PC-3 (cell line): Measurements from ENCODE around the gene TMEM185B. TPM values are rescaled to one million over a fixed set of nuclear protein-coding genes. Genes with fewer than 3 reads are reported as not detected.
"Not testable (repeated sequence)": the region's sequence is repeated elsewhere in the genome, so short reads cannot be mapped to it uniquely, and the experiment has no call there.

Source experiments
- ATAC-seq: fragments of 200-7000 bp; cut with Tn5 transposase; 2 replicates; pipeline ENCODE4 v1.9.1; 2020; ENCODE audit warnings: mild to moderate bottlenecking, moderate library complexity
- BruUV-seq: library from RNA; stranded (reverse); fragments of 400-500 nt; replicated peaks from 2 replicates; lab custom pipeline; 2021; lab: Mats Ljungman, UMichigan
- CTCF ChIA-PET: fragments of 300-600 bp; sonication (Branson Sonifier 250); formaldehyde crosslinking; loops from one replicate; lab custom pipeline; 2022; ENCODE audit warnings: antibody characterized with exemption; lab: Charles Lee
- POLR2A ChIA-PET: fragments of 300-600 bp; sonication (Branson Sonifier 250); formaldehyde crosslinking; loops from one replicate; lab custom pipeline; 2022; ENCODE audit warnings: antibody characterized with exemption; ENCODE audit not compliant: unreplicated experiment; lab: Charles Lee
- DNase-seq: peaks from one replicate; pipeline ENCODE4 v3.0.0-alpha.2; 2015
- H2AFZ ChIP-seq: fragments of 300-600 bp; sonication (generic); 2 replicates; pipeline ENCODE4 v1.6.0; 2016; ENCODE audit warnings: antibody characterized with exemption, low read length
- H3F3A ChIP-seq: fragments of 300-600 bp; sonication (generic); one replicate; pipeline ENCODE4 v1.6.0; 2017; ENCODE audit warnings: antibody characterized with exemption, low read length, control low read depth, mild to moderate bottlenecking; ENCODE audit not compliant: unreplicated experiment
- H3K27ac ChIP-seq: fragments of 300-600 bp; sonication (generic); 2 replicates; pipeline ENCODE4 v1.5.1; 2016; ENCODE audit warnings: mild to moderate bottlenecking, low read length
- H3K27me3 ChIP-seq: fragments of 300-600 bp; sonication (generic); 2 replicates; pipeline ENCODE4 v1.6.1; 2016; ENCODE audit warnings: low read length, mixed read lengths
- H3K36me3 ChIP-seq: fragments of 300-600 bp; sonication (generic); 2 replicates; pipeline ENCODE4 v1.6.1; 2016; ENCODE audit warnings: low read depth, mixed run types, low read length, mixed read lengths
- H3K4me1 ChIP-seq: fragments of 300-600 bp; sonication (generic); 2 replicates; pipeline ENCODE4 v1.5.1; 2016; ENCODE audit warnings: low read length; ENCODE audit not compliant: insufficient read depth
- H3K4me2 ChIP-seq: fragments of 300-600 bp; sonication (generic); 2 replicates; pipeline ENCODE4 v1.6.0; 2016; ENCODE audit warnings: low read length
- H3K4me3 ChIP-seq: fragments of 300-600 bp; sonication (generic); 2 replicates; pipeline ENCODE4 v1.5.1; 2016; ENCODE audit warnings: mild to moderate bottlenecking, low read length, mixed read lengths
- H3K79me2 ChIP-seq: fragments of 300-600 bp; sonication (generic); 2 replicates; pipeline ENCODE4 v1.6.1; 2017; ENCODE audit warnings: low read length, mixed read lengths
- H3K9ac ChIP-seq: fragments of 300-600 bp; sonication (generic); 2 replicates; pipeline ENCODE4 v1.6.0; 2016; ENCODE audit warnings: mild to moderate bottlenecking, low read length
- H3K9me2 ChIP-seq: fragments of 300-600 bp; sonication (generic); replicated peaks from 2 replicates; pipeline ENCODE4 v1.6.1; 2016; ENCODE audit warnings: mixed run types, low read length, mixed read lengths
- H3K9me3 ChIP-seq: fragments of 300-600 bp; sonication (generic); 2 replicates; pipeline ENCODE4 v1.6.1; 2016; ENCODE audit warnings: low read length, mixed read lengths
- H4K20me1 ChIP-seq: fragments of 300-600 bp; sonication (generic); 2 replicates; pipeline ENCODE4 v1.6.1; 2016; ENCODE audit warnings: low read length, mixed read lengths
- EZH2 ChIP-seq: fragments of 300-600 bp; sonication (generic); IDR thresholded peaks from one replicate; pipeline ENCODE4 v1.6.1; 2017; ENCODE audit warnings: antibody characterized with exemption, mild to moderate bottlenecking, low read length; ENCODE audit not compliant: unreplicated experiment
- EZH2phosphoT487 ChIP-seq: fragments of 300-600 bp; sonication (generic); IDR thresholded peaks from 2 replicates; pipeline ENCODE4 v1.6.1; 2018; ENCODE audit warnings: mild to moderate bottlenecking, antibody characterized with exemption, low read length, borderline replicate concordance
- intact Hi-C: fragments of 100-400 bp; cut with micrococcal nuclease; formaldehyde crosslinking; loops from 2 replicates; pipeline ENCODE4 v1.9.0; 2023
- total RNA-seq: library from RNA; depleted of rRNA; stranded (reverse); fragments of >200 nt; gene quantifications from 2 replicates; pipeline ENCODE4 v1.2.3, GENCODE V29; 2014
- TF ChIP-seq, protein P1 (sequence below): fragments of 300-600 bp; sonication (generic); conservative IDR thresholded peaks from 2 replicates; pipeline ENCODE4 v1.5.1; 2017; ENCODE audit warnings: antibody characterized with exemption, low read depth, mild to moderate bottlenecking, low read length

The TMEM185B gene
- total RNA-seq, 1 experiment from 2014 or later: 67.5 TPM

DNA sequence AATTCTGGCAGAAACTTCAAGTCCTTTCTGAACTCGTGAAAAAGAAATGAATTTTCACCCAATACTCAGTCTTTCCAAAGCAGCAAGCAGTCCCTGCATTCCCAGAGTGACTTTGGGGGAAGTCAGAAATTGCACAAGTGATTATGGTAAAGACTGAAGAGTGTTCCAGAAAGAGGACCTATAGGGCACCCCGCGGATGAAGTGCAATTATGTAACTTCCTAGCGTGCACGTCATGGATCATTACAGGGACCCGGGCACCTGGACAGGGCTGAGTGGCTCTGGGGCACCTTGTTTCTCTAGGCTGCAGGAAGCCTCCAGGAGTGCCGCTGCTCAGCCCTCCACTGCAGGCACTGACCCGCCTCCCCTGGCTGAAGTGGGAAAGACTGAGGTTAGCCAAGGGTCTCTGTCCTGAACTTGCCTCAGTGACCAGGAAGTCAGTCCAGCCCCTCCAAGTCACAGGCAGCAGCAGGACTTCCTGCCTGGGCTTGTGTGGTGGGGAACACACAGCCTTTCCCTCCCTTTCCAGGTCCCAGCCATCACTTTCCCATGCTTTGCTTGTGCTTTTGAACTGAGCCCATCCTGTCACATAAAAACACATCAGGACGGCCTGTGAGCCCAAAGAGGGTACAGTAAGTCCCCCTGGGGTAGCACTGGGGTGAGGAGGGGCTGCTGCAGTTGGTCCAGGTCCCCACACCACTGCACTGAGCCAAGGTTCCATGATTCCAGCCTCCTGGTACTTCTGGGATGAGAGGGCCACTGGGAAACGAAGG lies 19.8 kb downstream of the TMEM185B start:
- Histone ChIP-seq H3K9me2 (no peaks in the 10 kb centered on the region), H3K36me3 (no peaks in the 10 kb centered on the region), H3K9ac (no peak overlapping the region), H3K4me3 (no peak overlapping the region), H3K9me3 (no peaks in the 10 kb centered on the region), H3K4me2 (no peak overlapping the region), H4K20me1 (no peaks in the 10 kb centered on the region), H3F3A (no peaks in the 10 kb centered on the region), H3K27me3 (no peaks in the 10 kb centered on the region), H3K79me2 (no peaks in the 10 kb centered on the region), H3K27ac (no peak overlapping the region), H2AFZ (no peak overlapping the region), H3K4me1 (no peaks in the 10 kb centered on the region)
- intact Hi-C loops: no loop called here
- TF ChIP-seq, protein P1, sequence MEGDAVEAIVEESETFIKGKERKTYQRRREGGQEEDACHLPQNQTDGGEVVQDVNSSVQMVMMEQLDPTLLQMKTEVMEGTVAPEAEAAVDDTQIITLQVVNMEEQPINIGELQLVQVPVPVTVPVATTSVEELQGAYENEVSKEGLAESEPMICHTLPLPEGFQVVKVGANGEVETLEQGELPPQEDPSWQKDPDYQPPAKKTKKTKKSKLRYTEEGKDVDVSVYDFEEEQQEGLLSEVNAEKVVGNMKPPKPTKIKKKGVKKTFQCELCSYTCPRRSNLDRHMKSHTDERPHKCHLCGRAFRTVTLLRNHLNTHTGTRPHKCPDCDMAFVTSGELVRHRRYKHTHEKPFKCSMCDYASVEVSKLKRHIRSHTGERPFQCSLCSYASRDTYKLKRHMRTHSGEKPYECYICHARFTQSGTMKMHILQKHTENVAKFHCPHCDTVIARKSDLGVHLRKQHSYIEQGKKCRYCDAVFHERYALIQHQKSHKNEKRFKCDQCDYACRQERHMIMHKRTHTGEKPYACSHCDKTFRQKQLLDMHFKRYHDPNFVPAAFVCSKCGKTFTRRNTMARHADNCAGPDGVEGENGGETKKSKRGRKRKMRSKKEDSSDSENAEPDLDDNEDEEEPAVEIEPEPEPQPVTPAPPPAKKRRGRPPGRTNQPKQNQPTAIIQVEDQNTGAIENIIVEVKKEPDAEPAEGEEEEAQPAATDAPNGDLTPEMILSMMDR: no peak
- TF ChIP-seq EZH2 (no peak), EZH2phosphoT487 (no peak)
- no TSS peak for BruUV-seq
- DNase-seq: no peak
- no peak for ATAC-seq
- ChIA-PET CTCF (no interaction called here), POLR2A (no interaction called here)

DNA sequence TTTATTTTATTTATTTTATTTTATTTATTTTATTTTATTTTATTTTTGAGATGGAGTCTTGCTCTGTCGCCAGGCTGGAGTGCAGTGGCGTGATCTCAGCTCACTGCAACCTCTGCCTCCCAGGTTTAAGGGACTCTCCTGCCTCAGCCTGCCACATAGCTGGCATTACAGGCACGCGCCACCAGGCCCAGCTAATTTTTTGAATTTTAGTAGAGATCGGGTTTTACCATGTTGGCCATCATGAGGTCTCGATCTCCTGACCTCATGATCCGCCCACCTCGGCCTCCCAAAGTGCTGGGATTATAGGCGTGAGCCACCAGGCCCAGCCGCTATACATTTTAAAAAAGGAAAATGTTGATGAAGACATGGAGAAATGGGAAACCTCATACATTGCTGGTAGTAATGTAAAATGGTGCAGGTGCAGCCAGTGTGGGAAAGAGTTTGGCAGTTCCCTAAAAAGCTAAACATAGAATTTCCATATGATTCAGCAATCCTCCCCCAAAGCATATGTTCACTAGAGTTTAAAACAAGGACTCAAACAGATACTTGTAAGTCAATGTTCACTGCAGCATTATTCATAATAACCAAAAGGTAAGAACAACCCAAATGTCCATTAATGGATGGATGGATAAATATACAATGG lies 23.3 kb downstream of the TMEM185B start:
- ATAC-seq, BruUV-seq, H3K79me2 ChIP-seq, H3F3A ChIP-seq, H3K9me3 ChIP-seq, H4K20me1 ChIP-seq, H2AFZ ChIP-seq, POLR2A ChIA-PET, H3K9ac ChIP-seq, H3K4me1 ChIP-seq, H3K4me2 ChIP-seq, H3K27me3 ChIP-seq, H3K9me2 ChIP-seq, intact Hi-C loops, H3K36me3 ChIP-seq, DNase-seq, H3K27ac ChIP-seq, CTCF ChIA-PET, H3K4me3 ChIP-seq: not testable (repeated sequence)

DNA sequence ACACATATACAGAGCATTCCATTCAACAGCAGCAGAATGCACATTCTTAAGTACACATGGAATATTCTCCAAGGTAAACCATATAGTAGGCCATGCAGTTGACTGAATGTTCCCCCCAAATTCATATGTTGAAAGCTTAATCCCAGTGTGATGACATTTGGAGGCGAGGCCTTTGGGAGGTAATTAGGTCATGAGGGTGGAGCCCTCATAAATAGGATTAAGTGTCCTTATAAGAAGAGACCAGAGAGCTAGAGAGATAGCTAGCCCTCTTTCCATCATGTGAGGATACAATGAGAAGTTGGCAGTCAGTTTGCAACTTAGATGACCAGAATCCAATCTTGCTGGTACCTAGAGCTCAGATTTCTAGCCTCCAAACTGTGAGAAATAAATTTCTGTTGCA lies 27.6 kb downstream of the TMEM185B start:
- H3K9ac ChIP-seq: no peak overlapping the region
- no peaks in the 10 kb centered on the region for H3F3A ChIP-seq
- ATAC-seq: no peak
- no peak overlapping the region for H3K27ac ChIP-seq
- no TSS peak for BruUV-seq
- no peaks in the 10 kb centered on the region for H3K27me3 ChIP-seq
- no peak overlapping the region for H3K4me3 ChIP-seq
- H3K4me2 ChIP-seq: no peak overlapping the region
- no peaks in the 10 kb centered on the region for H3K9me2 ChIP-seq
- H3K4me1 ChIP-seq: no peaks in the 10 kb centered on the region
- intact Hi-C loops: no loop called here
- TF ChIP-seq, protein P1: no peak
- TF ChIP-seq EZH2phosphoT487 (no peak), EZH2 (no peak)
- no peak overlapping the region for H2AFZ ChIP-seq
- no peak for DNase-seq
- ChIA-PET POLR2A (no interaction called here), CTCF (no interaction called here)
- H3K36me3 ChIP-seq: no peaks in the 10 kb centered on the region
- no peaks in the 10 kb centered on the region for H4K20me1 ChIP-seq
- no peaks in the 10 kb centered on the region for H3K79me2 ChIP-seq
- no peaks in the 10 kb centered on the region for H3K9me3 ChIP-seq
